Measurements from ENCODE around the gene SCARB1. TPM values are rescaled to one million over a fixed set of nuclear protein-coding genes. Genes with fewer than 3 reads are reported as not detected.

SCARB1 gene
- total and polyA plus RNA-seq, 2 of the 13 experiments (the other 11 are each of a cell fraction or from before 2014, with no cell fraction given), result 63.4 to 160 TPM

GRCh38 chr12:124828264-124829007 is 35.2 kb downstream of the SCARB1 start (continued):
- TF ChIP-seq ZBTB40 (IDR thresholded peaks at IDR 0.05) (no peak), ZBTB40 (CRISPR knock-in tag; IDR thresholded peaks at IDR 0.05) (no peak; the same call in 1 of the 2 replicates), RERE (CRISPR knock-in tag; IDR thresholded peaks at IDR 0.05; ENCODE audit: low read depth) (no peak), ETV5 (CRISPR knock-in tag; IDR thresholded peaks at IDR 0.05; ENCODE audit: borderline replicate concordance) (peak; percentile 13; the same call in 1 of the 2 replicates), SOX13 (IDR thresholded peaks at IDR 0.05) (no peak), SOX13 (CRISPR knock-in tag; conservative IDR thresholded peaks at IDR 0.05 in 1 of 2, IDR thresholded peaks at IDR 0.05 in 1 of 2) (0 out of 4 replicates have a peak, but pooled peaks of 1 of the 2 experiments have one; percentile 14), MLX (CRISPR knock-in tag; IDR thresholded peaks at IDR 0.05) (no peak), YEATS2 (CRISPR knock-in tag; IDR thresholded peaks at IDR 0.05; ENCODE audit: borderline replicate concordance) (no peak), ZMYM3 (CRISPR knock-in tag; IDR thresholded peaks at IDR 0.05) (peak; percentile 69), MXI1 (IDR thresholded peaks at IDR 0.05; ENCODE audit: borderline replicate concordance, low read depth, low read length) (no peak), ZSCAN9 (CRISPR knock-in tag; IDR thresholded peaks at IDR 0.05; ENCODE audit: borderline replicate concordance) (no peak), ZNF430 (CRISPR knock-in tag; IDR thresholded peaks at IDR 0.05) (no peak), NCOA5 (CRISPR knock-in tag; IDR thresholded peaks at IDR 0.05) (no peak), SIN3B (IDR thresholded peaks at IDR 0.05; ENCODE audit: low read length) (no peak), ZNF256 (CRISPR knock-in tag; conservative IDR thresholded peaks at IDR 0.05) (no peak)
